MM.1S (cell line): Measurements from ENCODE around the gene GARS1.

Experiments
- DNase-seq: peaks from one replicate; pipeline ENCODE4 v3.0.0-alpha.2; 2015
- H2AFZ ChIP-seq: fragments of 300-600 bp; sonication (generic); 2 replicates; pipeline ENCODE4 v1.6.0; 2016; ENCODE audit warnings: antibody characterized with exemption, low read length
- H3F3A ChIP-seq: fragments of 300-600 bp; sonication (generic); 2 replicates; pipeline ENCODE4 v1.6.1; 2016; ENCODE audit warnings: mild to moderate bottlenecking, antibody characterized with exemption, low read length, moderate library complexity, mixed read lengths; ENCODE audit not compliant: insufficient read depth
- H3K27ac ChIP-seq: fragments of 300-600 bp; sonication (generic); 2 replicates; pipeline ENCODE4 v1.5.1; 2016; ENCODE audit warnings: mild to moderate bottlenecking, low read length
- H3K27me3 ChIP-seq: fragments of 300-600 bp; sonication (generic); replicated peaks from 2 replicates; pipeline ENCODE4 v1.6.0; 2016; ENCODE audit warnings: low read length; ENCODE audit not compliant: insufficient read depth
- H3K36me3 ChIP-seq: fragments of 300-600 bp; sonication (generic); replicated peaks from 2 replicates; pipeline ENCODE4 v1.6.1; 2016; ENCODE audit warnings: mild to moderate bottlenecking, low read length, mixed read lengths; ENCODE audit not compliant: insufficient read depth
- H3K4me1 ChIP-seq: fragments of 300-600 bp; sonication (generic); 2 replicates; pipeline ENCODE4 v1.6.1; 2016; ENCODE audit warnings: low read length, mixed read lengths
- H3K4me2 ChIP-seq: fragments of 300-600 bp; sonication (generic); 2 replicates; pipeline ENCODE4 v1.6.0; 2016; ENCODE audit warnings: low read depth, low read length
- H3K4me3 ChIP-seq: fragments of 300-600 bp; sonication (generic); 2 replicates; pipeline ENCODE4 v1.5.1; 2016; ENCODE audit warnings: low read length, mixed read lengths
- H3K79me2 ChIP-seq: fragments of 300-600 bp; sonication (generic); 2 replicates; pipeline ENCODE4 v1.6.1; 2016; ENCODE audit warnings: mixed run types, low read length, mixed read lengths
- H3K9ac ChIP-seq: fragments of 300-600 bp; sonication (generic); 2 replicates; pipeline ENCODE4 v1.6.1; 2016; ENCODE audit warnings: low read length, mixed read lengths
- H3K9me2 ChIP-seq: fragments of 300-600 bp; sonication (generic); replicated peaks from 2 replicates; pipeline ENCODE4 v1.6.1; 2016; ENCODE audit warnings: mild to moderate bottlenecking, low read length, mixed read lengths; ENCODE audit not compliant: insufficient read depth
- H3K9me3 ChIP-seq: fragments of 300-600 bp; sonication (generic); replicated peaks from 2 replicates; pipeline ENCODE4 v1.6.1; 2016; ENCODE audit warnings: mild to moderate bottlenecking, low read length, mixed read lengths; ENCODE audit not compliant: insufficient read depth
- H4K20me1 ChIP-seq: fragments of 300-600 bp; sonication (generic); 2 replicates; pipeline ENCODE4 v1.6.1; 2016; ENCODE audit warnings: mild to moderate bottlenecking, low read length, moderate library complexity, mixed read lengths; ENCODE audit not compliant: insufficient read depth
- CTCF ChIP-seq: fragments of 300-600 bp; sonication (generic); IDR thresholded peaks from 2 replicates; pipeline ENCODE4 v1.5.1; 2016; ENCODE audit warnings: antibody characterized with exemption, low read length, mixed read lengths
- EZH2 ChIP-seq: fragments of 300-600 bp; sonication (generic); optimal IDR thresholded peaks from 2 replicates; pipeline ENCODE3; 2017; ENCODE audit warnings: low read depth, mild to moderate bottlenecking, antibody characterized with exemption, low read length, mixed read lengths
- EZH2phosphoT487 ChIP-seq: fragments of 300-600 bp; sonication (generic); IDR thresholded peaks from 2 replicates; pipeline ENCODE4 v1.6.1; 2018; ENCODE audit warnings: antibody characterized with exemption, low read length

Gene GARS1

GRCh38 chr7:30572212-30572841 lies 22.4 kb upstream of the GARS1 start:
- Histone ChIP-seq H3K4me2 (no peak overlapping the region), H2AFZ (no peak overlapping the region), H3K4me3 (no peak overlapping the region), H3K9ac (no peak overlapping the region), H3K79me2 (no peaks in the 10 kb centered on the region), H3K9me2 (no peaks in the 10 kb centered on the region), H3K4me1 (no peaks in the 10 kb centered on the region), H3K36me3 (no peaks in the 10 kb centered on the region), H4K20me1 (no peaks in the 10 kb centered on the region), H3K9me3 (no peaks in the 10 kb centered on the region), H3K27ac (no peak overlapping the region), H3F3A (no peaks in the 10 kb centered on the region), H3K27me3 (no peaks in the 10 kb centered on the region)
- TF ChIP-seq CTCF, result no peak
- no peak for TF ChIP-seq EZH2phosphoT487
- DNase-seq, result no peak

DNA sequence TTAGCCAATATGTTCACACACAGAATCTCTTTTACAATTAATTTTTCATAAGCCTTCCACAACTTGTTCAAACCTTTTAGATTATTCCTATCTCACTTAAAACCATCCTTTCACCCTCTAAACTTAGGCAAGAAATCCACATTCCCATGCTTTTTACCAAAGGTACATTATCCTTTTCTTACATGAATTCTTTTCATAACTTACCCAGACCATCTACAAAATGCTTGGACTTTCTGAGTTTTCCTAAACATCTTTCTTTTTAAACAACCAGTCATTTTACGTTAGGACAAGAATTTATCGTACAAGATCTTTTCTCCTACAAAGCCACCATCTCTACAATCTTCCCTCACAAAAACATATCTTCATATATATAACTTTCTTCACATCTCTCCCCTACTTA lies 18.8 kb upstream of the GARS1 start:
- H4K20me1 ChIP-seq, result no peaks in the 10 kb centered on the region
- H3F3A ChIP-seq, result no peaks in the 10 kb centered on the region
- no peak overlapping the region for H3K4me2 ChIP-seq
- no peaks in the 10 kb centered on the region for H3K36me3 ChIP-seq
- no peaks in the 10 kb centered on the region for H3K27me3 ChIP-seq
- no peak overlapping the region for H3K4me3 ChIP-seq
- TF ChIP-seq CTCF (no peak), EZH2 (no peak), EZH2phosphoT487 (no peak)
- H3K4me1 ChIP-seq, result no peaks in the 10 kb centered on the region
- H3K79me2 ChIP-seq, result no peaks in the 10 kb centered on the region
- H3K9me2 ChIP-seq, result no peaks in the 10 kb centered on the region
- DNase-seq, result no peak
- no peak overlapping the region for H2AFZ ChIP-seq
- no peak overlapping the region for H3K9ac ChIP-seq
- H3K9me3 ChIP-seq, result no peaks in the 10 kb centered on the region
- no peak overlapping the region for H3K27ac ChIP-seq

DNA sequence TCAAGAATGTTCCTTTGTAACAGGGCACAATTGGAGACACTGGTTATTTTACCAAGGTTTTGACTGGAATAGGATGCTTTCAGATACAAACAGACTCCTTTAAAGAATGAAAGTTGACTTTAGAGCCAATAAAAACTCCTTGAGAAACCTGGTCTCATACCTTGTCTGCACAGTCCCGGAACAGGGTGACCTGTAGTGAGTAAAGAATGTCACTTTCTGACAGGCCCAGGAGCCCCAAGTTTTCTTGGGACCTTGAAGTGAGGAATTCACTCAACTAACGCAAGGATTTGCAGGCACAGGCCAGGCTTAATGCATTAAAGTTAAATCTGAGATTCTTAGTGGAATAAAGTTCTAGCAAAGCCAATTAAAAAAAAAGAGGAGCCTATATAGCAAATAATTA lies 11.5 kb upstream of the GARS1 start:
- Histone ChIP-seq H3K9me3 (no peaks in the 10 kb centered on the region), H3K9ac (no peak overlapping the region), H3K4me1 (no peaks in the 10 kb centered on the region), H3K9me2 (no peaks in the 10 kb centered on the region), H3K27me3 (no peaks in the 10 kb centered on the region), H4K20me1 (no peaks in the 10 kb centered on the region), H3K27ac (no peak overlapping the region), H3F3A (no peaks in the 10 kb centered on the region), H3K79me2 (0 out of 2 replicates have a peak, but pooled peaks cover 4% of the 10 kb centered on the region), H3K36me3 (no peaks in the 10 kb centered on the region), H3K4me2 (no peak overlapping the region), H2AFZ (no peak overlapping the region), H3K4me3 (no peak overlapping the region)
- DNase-seq, result no peak
- TF ChIP-seq EZH2phosphoT487 (no peak), EZH2 (no peak), CTCF (no peak)
